Suprapubic skin (tissue), 3 donors: ENCODE results near the gene DDX56.

Experiments
- CTCF ChIP-seq, 2 donors: fragments of 200-600 bp in 1 of 2; fragments of 450-650 bp in 1 of 2; sonication (generic) in 1 of 2; IDR thresholded peaks; one replicate each; pipeline ENCODE4 v1.5.1; 2016 to 2019; ENCODE audit warnings: antibody characterized with exemption in 2 of 2, mild to moderate bottlenecking in 1 of 2, moderate library complexity in 1 of 2
- POLR2A ChIP-seq, 2 donors: fragments of 450-650 bp; IDR thresholded peaks; one replicate each; pipeline ENCODE4 v1.6.1; 2017; ENCODE audit warnings: antibody characterized with exemption in 2 of 2, mild to moderate bottlenecking in 2 of 2, moderate library complexity in 2 of 2

- no peak for TF ChIP-seq POLR2A (IDR thresholded peaks at IDR 0.05)
- no peak for TF ChIP-seq CTCF (IDR thresholded peaks at IDR 0.05)
These were observed 37.6 kb downstream of the DDX56 start for GRCh38 chr7:44536090-44536489.
